NCI-H2227 treated with DMSO at 0.1 percent for 48 hours (cell line): Measurements from ENCODE around the gene MOB3A.
"Not testable (repeated sequence)": the region's sequence is repeated elsewhere in the genome, so short reads cannot be mapped to it uniquely, and the experiment has no call there.

Source experiments
- DNase-seq: peaks from one replicate; lab custom pipeline; 2025; lab: John Stamatoyannopoulos, UW

Gene MOB3A

GRCh38 chr19:2096034-2096479 lies at the start of gene MOB3A:
Gene MOB3A, minus strand, starts transcription at chr19:2096326. Its CDS starts 17,766 bp downstream, at chr19:2078560.
- peak; percentile 87 for DNase-seq

- no peak for DNase-seq
Measured at GRCh38 chr19:2145831-2146241, 49.7 kb upstream of the MOB3A start.

GRCh38 chr19:2144190-2144589 lies 48.1 kb upstream of the MOB3A start:
- no peak for DNase-seq

- no peak for DNase-seq
Measured at GRCh38 chr19:2142173-2142829, 46.2 kb upstream of the MOB3A start.

- no peak for DNase-seq
Measured at GRCh38 chr19:2140138-2140569, 44.0 kb upstream of the MOB3A start.

DNA sequence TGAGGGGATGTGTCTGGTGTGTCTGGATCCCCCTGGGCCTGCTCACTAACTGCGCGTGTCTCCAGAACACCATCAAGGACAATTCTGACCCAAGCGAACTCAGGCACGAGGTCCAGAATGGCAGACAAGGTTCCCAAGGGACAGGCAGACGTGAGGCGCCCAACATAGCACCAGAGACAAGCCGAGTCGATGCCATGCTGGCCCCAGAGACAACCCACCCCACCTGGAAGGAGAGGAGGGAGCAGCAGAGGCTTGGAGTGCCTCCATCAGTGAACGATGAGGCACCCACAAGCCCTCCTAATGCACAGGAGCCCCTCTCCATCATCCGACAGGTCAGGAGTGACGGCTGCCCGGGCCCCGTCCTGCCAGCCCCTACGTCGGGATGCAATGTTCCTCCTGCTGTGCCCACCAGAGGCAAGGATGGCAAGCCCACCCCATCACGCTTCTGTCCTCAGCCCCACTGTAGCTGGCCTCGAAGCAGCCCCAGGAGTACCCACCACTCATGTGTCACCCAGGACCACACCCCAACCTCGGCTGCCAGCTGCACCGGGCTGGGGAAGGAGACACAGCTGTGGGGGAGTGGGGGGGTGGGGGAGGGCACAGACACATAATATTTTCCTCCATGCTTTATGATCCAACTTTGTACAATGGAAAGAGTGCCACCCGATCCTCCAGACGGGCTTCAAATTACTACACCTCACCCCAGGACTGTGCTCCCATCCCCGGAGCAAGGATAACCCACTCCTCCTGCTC lies 43.4 kb upstream of the MOB3A start:
- no peak for DNase-seq

DNA sequence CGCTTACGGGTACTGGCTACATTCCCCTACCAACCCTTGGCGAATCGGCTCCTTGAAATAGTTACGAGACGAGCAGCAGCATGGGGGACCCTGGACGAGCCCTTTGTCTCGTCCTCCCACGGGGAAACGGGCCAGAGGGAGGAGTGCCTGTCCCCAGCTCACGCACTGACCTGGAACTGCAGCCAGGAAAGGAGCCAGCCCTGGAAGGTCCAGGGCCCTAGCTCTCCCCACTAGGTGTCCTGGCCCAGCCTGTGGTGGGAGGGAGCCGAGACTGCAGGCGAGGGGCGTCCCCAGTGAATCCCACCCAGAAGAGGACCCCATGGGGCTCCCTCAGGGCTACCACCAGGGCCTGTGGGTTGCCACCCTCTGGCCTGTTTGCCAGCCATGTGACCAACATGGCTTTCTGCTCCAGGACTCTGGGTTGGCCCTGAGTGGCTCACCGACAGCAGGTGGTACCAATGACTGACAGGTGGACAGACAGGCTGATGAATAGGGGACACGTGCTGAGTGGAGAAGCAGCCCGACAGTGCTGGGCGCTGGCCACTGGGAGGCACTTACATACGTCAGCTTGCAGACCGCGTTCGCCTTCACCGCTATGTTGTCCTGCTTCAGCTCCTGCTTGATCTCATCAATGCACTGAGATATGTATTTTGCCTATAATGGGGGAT lies 42.1 kb upstream of the MOB3A start:
- DNase-seq: no peak

GRCh38 chr19:2136796-2137195 lies 40.7 kb upstream of the MOB3A start:
- no peak for DNase-seq

DNA sequence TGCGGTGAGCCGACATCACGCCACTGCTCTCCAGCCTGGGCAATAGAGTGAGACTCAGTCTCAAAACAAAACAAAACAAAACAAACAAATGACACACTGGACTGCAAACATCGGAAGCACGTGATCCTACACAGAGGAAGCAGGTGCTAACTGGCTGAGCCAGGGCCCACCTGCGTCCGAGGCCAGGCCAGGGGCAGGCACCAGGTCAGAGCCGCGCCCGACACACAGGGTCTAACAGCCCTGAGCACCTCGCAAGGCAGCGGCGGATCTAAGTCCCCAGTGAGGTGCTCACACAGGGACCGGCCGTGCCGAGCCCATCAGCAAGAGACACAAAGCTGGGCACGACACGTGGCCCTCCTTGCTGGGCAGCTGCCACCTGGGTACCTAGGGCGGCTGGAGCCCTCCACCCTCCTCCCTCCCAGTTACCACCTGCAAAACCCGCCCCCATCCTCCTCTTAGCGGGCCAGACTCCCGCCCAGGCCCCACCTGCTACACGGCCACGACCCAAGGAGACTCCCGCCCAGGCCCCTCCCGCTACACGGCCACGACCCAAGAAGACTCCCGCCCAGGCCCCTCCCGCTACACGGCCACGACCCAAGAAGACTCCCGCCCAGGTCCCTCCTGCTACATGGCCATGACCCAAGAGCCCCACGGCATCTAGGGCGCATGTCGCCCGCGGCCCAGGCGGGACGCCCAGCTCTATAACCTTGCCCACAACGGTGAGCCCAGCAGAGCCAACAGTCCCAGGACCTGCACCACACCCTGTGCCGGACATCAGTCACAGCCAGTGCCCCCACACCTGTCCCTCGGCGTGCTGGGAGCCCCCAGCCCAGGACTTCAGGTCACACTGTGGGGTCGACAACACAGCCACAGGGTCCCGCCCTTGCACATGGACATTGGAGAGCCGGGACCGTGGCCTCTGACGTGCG lies 39.6 kb upstream of the MOB3A start:
- DNase-seq: no peak

- no peak for DNase-seq
Measured at GRCh38 chr19:2132731-2133490, 36.8 kb upstream of the MOB3A start.

- DNase-seq: no peak
Measured at GRCh38 chr19:2132191-2132590, 36.1 kb upstream of the MOB3A start.

- DNase-seq: not testable (repeated sequence)
Measured at GRCh38 chr19:2131012-2131975, 35.2 kb upstream of the MOB3A start.

DNA sequence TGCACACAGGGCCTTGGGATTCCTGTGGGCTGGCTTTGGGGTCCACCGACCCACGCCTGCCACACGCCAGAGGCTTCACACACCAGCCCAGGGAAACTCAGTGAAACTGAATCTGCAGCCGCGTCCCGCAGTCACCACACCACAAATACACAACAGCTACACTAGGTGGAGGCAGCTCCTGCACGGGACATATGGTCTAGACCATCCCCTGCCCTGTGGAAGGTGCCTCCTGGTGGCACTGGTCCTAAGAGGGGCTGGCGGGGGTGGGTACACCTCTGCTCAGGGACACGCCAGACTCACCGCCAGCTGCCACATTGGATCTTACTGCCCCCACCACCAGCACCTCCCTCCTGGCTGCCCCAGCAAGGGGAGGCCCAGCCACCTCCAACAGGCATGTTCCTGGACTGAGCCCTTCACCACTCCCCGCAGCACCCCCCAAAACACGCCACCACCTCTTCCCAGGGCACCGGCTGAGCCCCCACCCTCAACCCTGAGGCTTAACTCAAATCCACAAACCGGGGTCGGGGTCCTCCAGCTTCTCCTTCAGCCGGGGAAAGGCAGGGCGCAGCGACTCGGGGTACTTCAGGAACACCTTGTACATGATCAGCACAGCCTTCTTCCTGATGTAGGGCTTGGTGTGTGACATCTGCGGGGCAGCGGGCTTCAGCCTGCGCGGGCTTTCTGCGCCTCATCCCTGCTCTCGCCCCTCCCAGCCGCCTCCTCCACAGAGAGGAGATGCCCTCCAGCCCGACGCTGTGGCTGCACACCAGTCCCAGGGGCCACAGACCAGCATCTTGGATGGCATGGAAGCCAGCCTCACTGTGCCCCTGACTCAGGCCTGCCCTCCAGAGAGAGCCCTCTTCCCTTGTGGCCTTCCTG lies 34.0 kb upstream of the MOB3A start:
- DNase-seq: no peak

- no peak for DNase-seq
Measured at GRCh38 chr19:2129486-2129885, 33.4 kb upstream of the MOB3A start.

DNA sequence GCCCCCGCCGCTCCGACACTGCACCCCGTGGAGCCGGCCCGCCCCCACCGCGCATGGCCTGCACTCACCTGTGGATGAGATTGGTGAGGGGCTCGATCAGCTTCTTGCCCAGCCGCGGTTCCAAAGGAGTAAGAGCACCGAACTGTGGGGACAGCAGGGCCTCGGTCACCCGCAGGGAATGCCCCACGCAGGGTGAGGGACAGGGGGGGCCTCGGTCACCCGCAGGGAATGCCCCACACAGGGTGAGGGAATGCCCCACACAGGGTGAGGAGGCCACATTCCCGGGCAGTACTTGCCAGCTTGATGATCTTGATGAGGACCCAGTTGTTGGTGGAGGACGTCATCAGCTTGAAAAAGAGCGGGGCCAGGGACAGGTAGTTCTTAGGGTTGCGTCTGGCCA lies 32.9 kb upstream of the MOB3A start:
- no peak for DNase-seq

DNA sequence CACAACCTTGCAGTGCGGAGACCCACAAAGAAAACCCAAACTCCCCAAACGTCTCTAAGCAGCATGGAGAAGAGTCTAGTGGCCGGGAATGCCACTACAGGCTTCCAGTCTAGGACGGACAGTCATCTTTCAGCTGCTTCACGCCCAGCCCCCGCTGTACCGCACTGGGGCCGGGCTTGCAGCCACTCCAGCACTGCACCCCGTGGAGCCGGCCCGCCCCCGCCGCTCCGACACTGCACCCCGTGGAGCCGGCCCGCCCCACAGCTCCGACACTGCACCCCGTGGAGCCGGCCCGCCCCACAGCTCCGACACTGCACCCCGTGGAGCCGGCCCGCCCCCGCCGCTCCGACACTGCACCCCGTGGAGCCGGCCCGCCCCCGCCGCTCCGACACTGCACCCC lies 32.1 kb upstream of the MOB3A start:
- not testable (repeated sequence) for DNase-seq

DNA sequence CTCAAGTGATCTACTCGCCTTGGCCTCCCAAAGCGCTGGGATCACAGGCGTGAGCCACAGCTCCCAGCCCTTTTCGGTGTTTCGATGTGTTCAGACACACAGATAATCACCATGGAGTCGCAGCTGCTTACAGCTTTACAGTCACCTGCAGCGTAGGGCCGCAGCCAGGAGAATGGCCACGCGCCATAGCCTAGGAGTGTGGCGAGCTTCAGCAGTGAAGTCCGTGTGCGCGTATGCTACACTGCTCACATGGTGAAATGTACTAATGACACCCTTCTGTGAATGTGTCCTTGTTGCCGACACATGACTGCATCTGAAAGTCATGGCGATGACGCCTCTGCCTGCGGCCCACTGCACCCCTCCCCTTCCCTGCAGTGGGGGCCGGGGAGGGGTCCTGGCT lies 31.6 kb upstream of the MOB3A start:
- peak; percentile 31 for DNase-seq

GRCh38 chr19:2126879-2127518 lies 30.9 kb upstream of the MOB3A start:
- no peak for DNase-seq
